Kidney (tissue), 14 donors: ENCODE data around the gene CLIC5. TPM values are rescaled to one million over a fixed set of nuclear protein-coding genes. Genes with fewer than 3 reads are reported as not detected.

ENCODE experiments used
- DNase-seq, 5 donors: peaks; one replicate each; pipeline ENCODE4 v3.0.0-alpha.2; 2013 to 2020
- FAIRE-seq: peaks from 2 replicates; lab custom pipeline; 2012; peaks lifted over from hg19 to GRCh38; lab: Jason Lieb, UNC
- H3K27ac ChIP-seq, 2 donors: one replicate each; pipeline ENCODE4 v1.7.0; 2013; ENCODE audit warnings: low read depth in 2 of 2, low read length in 2 of 2, inconsistent platforms in 1 of 2
- H3K27me3 ChIP-seq: one replicate; pipeline ENCODE4 v1.7.1; 2013; ENCODE audit warnings: low read length, inconsistent platforms; ENCODE audit not compliant: control insufficient read depth, insufficient read depth
- H3K36me3 ChIP-seq, 3 donors: one replicate each; pipeline versions ENCODE4 v1.7.0 to v1.7.1; 2013; ENCODE audit warnings: low read length in 3 of 3, control low read depth in 1 of 3, inconsistent platforms in 1 of 3; ENCODE audit not compliant: insufficient read depth in 3 of 3, control insufficient read depth in 2 of 3
- H3K4me1 ChIP-seq, 3 donors: one replicate each; pipeline versions ENCODE4 v1.7.0 to v1.7.1; 2013; ENCODE audit warnings: low read length in 3 of 3, inconsistent platforms in 1 of 3, low read depth in 1 of 3; ENCODE audit not compliant: control insufficient read depth in 2 of 3, insufficient read depth in 2 of 3
- H3K4me3 ChIP-seq, 3 donors: one replicate each; pipeline versions ENCODE4 v1.7.0 to v1.8.1; 2013; ENCODE audit warnings: low read length in 3 of 3, control low read depth in 1 of 3, inconsistent platforms in 1 of 3
- H3K9ac ChIP-seq, 3 donors: one replicate each; pipeline versions ENCODE4 v1.7.0 to v1.7.1; 2013; ENCODE audit warnings: low read length in 3 of 3, control low read depth in 1 of 3, inconsistent platforms in 1 of 3
- H3K9me3 ChIP-seq, 3 donors: one replicate each; pipeline versions ENCODE4 v1.7.0 to v1.7.1; 2013; ENCODE audit warnings: low read length in 3 of 3, control low read depth in 1 of 3, inconsistent platforms in 1 of 3; ENCODE audit not compliant: control insufficient read depth in 2 of 3, insufficient read depth in 1 of 3
- CTCF ChIP-seq: IDR thresholded peaks from 3 replicates; pipeline ENCODE4 v1.5.1; 2012; ENCODE audit warnings: mild to moderate bottlenecking, moderate library complexity, borderline replicate concordance; ENCODE audit not compliant: insufficient read depth; ENCODE audit errors: extremely low read depth
- intact Hi-C: fragments of 100-400 bp; cut with DNase I; formaldehyde crosslinking; loops from one replicate; pipeline ENCODE4 v1.11.1; 2022
- polyA plus RNA-seq: library from polyadenylated mRNA; stranded (reverse); fragments of 350-450 nt; fragmentation: Illumina TruSeq; extraction: RNeasy Lipid Tissue Mini Kit (QIAGEN cat#74804); gene quantifications from one replicate; pipeline ENCODE4 v1.2.3, GENCODE V29; 2014; ENCODE audit warnings: low read depth, low replicate concordance; ENCODE audit not compliant: insufficient read depth
- total RNA-seq: library from RNA; stranded (reverse); fragmentation: NEBNext Ultra II Directional; extraction: Animal tissue kit (Norgen Biotek cat#: 25700); gene quantifications from one replicate; pipeline ENCODE4 v1.2.1, GENCODE V29; 2021
- donor health status: control.
- donor health status: control.
- donor health status: control.
- donor health status: control.
- donor health status: control.
- donor health status: DM: yes; HTN: yes; CAD: no.
- donor health status: Normal renal cell carcinoma (clear cell type).

Gene CLIC5
- total and polyA plus RNA-seq, 2 donors from 2014 or later: 7.4 to 54.3 TPM

DNA sequence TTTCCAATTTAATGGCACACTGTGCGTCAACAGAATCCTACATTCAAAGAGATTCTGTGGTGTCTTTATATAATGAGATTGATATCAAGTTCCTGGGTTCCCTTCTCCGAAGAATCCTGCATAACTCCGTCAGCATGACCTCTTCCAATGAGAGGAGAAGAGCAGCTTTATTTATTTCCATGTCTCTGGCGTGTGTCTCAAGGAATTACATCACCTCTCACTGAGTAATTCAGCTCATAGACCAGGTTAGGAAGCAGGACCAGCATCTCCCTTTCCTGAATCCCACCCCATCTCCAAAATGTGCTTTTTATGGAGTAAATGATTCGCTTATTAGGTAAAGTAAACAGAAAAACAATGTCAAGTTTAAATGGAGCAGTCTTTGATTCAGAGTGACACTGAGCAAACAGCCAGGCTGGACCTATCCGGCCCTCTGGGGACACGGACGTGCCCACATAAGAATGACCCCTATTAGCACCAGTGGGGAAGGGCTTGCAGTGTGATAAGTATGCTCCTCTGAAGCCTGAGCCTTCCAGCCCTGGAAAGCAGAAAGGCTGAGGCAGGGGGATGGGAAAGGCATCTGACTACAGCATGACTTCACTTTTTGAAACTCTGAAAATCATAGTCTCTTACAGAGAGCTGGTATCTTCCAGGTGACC is 165.2 kb downstream of the CLIC5 start:
- no peak for DNase-seq
- intact Hi-C loops: no loop called here
- H3K27me3 ChIP-seq: no peaks in the 10 kb centered on the region
- H3K36me3 ChIP-seq: no peaks in the 10 kb centered on the region
- no peak overlapping the region for H3K4me3 ChIP-seq
- no peak for FAIRE-seq
- H3K9ac ChIP-seq: no peak overlapping the region
- H3K4me1 ChIP-seq: no peaks in the 10 kb centered on the region
- TF ChIP-seq CTCF: no peak
- no peak overlapping the region for H3K27ac ChIP-seq
- no peaks in the 10 kb centered on the region for H3K9me3 ChIP-seq

- TF ChIP-seq CTCF: no peak
- H3K9ac ChIP-seq: no peak overlapping the region
- FAIRE-seq (no peak), DNase-seq (peak in 1 of 5 donors; percentile 26)
- H3K27ac ChIP-seq: no peak overlapping the region
- H3K9me3 ChIP-seq: no peaks in the 10 kb centered on the region
- H3K27me3 ChIP-seq: no peaks in the 10 kb centered on the region
- no peaks in the 10 kb centered on the region for H3K36me3 ChIP-seq
- intact Hi-C loops: no loop called here
- H3K4me3 ChIP-seq: no peak overlapping the region
- H3K4me1 ChIP-seq: no peaks in the 10 kb centered on the region
Measured at GRCh38 chr6:45845567-45845966, 170.1 kb downstream of the CLIC5 start.

GRCh38 chr6:45844986-45845385 is 170.7 kb downstream of the CLIC5 start:
- no peak overlapping the region for H3K27ac ChIP-seq
- H3K9me3 ChIP-seq: no peaks in the 10 kb centered on the region
- FAIRE-seq (no peak), DNase-seq (no peak)
- H3K4me1 ChIP-seq: no peaks in the 10 kb centered on the region
- no peaks in the 10 kb centered on the region for H3K36me3 ChIP-seq
- TF ChIP-seq CTCF: no peak
- intact Hi-C loops: no loop called here
- H3K27me3 ChIP-seq: no peaks in the 10 kb centered on the region
- no peak overlapping the region for H3K4me3 ChIP-seq
- no peak overlapping the region for H3K9ac ChIP-seq
